PFSK-1 (cell line): ENCODE data around the gene GRB10.

Experiments used
- FOXP2 ChIP-seq: optimal IDR thresholded peaks from 2 replicates; pipeline ENCODE3; 2011; ENCODE audit warnings: borderline replicate concordance, control low read depth, inconsistent platforms; ENCODE audit not compliant: insufficient read depth; ENCODE audit errors: extremely low read length, extremely low read depth
- POLR2AphosphoS5 ChIP-seq: IDR thresholded peaks from 2 replicates; pipeline ENCODE4 v1.6.1; 2012; ENCODE audit warnings: low read depth, mild to moderate bottlenecking, control low read depth, low read length, moderate library complexity
- SIN3A ChIP-seq: IDR thresholded peaks from 2 replicates; pipeline ENCODE4 v1.6.1; 2012; ENCODE audit warnings: mild to moderate bottlenecking, low read length, moderate library complexity, borderline replicate concordance; ENCODE audit not compliant: insufficient read depth
- TAF1 ChIP-seq: IDR thresholded peaks from 2 replicates; pipeline ENCODE4 v1.6.1; 2012; ENCODE audit warnings: low read length, control low read depth, borderline replicate concordance; ENCODE audit not compliant: insufficient read depth
- TF ChIP-seq, protein P1 (sequence below), 2 experiments: IDR thresholded peaks; 2 replicates each; pipeline versions ENCODE4 v1.6.1 to v1.8.0; 2011 to 2012; ENCODE audit warnings: low read depth in 2 of 2, low read length in 2 of 2, control low read depth in 1 of 2, inconsistent platforms in 1 of 2, mild to moderate bottlenecking in 1 of 2, moderate library complexity in 1 of 2; ENCODE audit not compliant: insufficient read depth in 1 of 2

The GRB10 gene

DNA sequence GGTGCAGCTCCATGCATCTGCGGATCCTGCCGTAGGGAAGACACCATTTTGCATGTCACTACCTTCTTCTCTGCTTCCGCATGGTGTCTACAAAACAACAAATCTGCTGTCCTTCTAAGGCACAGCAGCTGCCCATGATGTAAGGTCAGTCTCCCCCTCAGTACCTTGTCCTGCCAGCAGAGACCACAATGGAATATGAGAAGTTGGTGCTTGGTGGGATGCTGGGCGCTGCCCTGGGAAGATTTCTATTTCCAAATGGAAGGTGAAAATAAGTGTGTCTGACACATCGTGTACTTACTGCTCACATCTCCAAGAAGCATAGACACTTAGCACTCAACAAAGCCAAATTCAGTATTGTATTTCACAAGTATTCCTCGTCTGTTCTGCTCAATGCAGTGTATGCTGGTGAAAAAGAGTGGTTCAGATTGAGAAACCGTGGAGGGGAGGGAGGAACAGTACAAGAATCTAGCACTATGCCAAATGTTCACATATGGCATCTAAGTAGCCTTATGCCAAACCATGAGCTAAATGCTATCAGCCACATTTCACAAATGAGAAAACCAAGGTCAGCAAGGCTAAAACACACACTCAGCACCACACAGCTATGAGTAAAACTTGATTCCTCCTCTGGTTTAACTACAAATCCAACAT lies 95.0 kb downstream of the GRB10 start:
- TF ChIP-seq TAF1 (no peak), FOXP2 (no peak), POLR2AphosphoS5 (no peak), SIN3A (no peak)
- TF ChIP-seq, protein P1, sequence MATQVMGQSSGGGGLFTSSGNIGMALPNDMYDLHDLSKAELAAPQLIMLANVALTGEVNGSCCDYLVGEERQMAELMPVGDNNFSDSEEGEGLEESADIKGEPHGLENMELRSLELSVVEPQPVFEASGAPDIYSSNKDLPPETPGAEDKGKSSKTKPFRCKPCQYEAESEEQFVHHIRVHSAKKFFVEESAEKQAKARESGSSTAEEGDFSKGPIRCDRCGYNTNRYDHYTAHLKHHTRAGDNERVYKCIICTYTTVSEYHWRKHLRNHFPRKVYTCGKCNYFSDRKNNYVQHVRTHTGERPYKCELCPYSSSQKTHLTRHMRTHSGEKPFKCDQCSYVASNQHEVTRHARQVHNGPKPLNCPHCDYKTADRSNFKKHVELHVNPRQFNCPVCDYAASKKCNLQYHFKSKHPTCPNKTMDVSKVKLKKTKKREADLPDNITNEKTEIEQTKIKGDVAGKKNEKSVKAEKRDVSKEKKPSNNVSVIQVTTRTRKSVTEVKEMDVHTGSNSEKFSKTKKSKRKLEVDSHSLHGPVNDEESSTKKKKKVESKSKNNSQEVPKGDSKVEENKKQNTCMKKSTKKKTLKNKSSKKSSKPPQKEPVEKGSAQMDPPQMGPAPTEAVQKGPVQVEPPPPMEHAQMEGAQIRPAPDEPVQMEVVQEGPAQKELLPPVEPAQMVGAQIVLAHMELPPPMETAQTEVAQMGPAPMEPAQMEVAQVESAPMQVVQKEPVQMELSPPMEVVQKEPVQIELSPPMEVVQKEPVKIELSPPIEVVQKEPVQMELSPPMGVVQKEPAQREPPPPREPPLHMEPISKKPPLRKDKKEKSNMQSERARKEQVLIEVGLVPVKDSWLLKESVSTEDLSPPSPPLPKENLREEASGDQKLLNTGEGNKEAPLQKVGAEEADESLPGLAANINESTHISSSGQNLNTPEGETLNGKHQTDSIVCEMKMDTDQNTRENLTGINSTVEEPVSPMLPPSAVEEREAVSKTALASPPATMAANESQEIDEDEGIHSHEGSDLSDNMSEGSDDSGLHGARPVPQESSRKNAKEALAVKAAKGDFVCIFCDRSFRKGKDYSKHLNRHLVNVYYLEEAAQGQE (IDR thresholded peaks at IDR 0.05; ENCODE audit: insufficient read depth in 1 of 2, low read depth in 2 of 2, low read length in 2 of 2): no peak

DNA sequence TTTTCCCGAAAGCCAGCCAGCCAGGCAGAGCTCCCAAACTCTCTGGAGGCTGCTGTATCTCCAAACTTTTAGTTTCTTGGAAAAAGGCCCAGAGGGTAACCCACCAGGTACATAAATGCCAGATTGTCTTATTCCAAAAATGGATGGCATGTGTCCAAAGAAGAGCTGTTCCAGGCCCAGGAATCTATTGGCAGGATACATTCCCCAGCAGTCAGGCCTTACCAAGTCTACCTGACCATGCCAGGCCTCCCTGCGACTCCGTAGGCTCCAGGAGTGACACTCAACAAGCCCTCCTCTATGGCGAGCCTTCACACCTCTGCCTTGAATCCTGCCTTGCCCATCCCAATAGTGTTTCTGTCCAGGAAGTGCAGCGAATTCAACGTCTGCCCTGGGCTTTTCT lies 95.6 kb downstream of the GRB10 start:
- TF ChIP-seq, protein P1 (IDR thresholded peaks at IDR 0.05; ENCODE audit: insufficient read depth in 1 of 2, low read depth in 2 of 2, low read length in 2 of 2): no peak
- TF ChIP-seq POLR2AphosphoS5 (no peak), FOXP2 (no peak), TAF1 (no peak)

DNA sequence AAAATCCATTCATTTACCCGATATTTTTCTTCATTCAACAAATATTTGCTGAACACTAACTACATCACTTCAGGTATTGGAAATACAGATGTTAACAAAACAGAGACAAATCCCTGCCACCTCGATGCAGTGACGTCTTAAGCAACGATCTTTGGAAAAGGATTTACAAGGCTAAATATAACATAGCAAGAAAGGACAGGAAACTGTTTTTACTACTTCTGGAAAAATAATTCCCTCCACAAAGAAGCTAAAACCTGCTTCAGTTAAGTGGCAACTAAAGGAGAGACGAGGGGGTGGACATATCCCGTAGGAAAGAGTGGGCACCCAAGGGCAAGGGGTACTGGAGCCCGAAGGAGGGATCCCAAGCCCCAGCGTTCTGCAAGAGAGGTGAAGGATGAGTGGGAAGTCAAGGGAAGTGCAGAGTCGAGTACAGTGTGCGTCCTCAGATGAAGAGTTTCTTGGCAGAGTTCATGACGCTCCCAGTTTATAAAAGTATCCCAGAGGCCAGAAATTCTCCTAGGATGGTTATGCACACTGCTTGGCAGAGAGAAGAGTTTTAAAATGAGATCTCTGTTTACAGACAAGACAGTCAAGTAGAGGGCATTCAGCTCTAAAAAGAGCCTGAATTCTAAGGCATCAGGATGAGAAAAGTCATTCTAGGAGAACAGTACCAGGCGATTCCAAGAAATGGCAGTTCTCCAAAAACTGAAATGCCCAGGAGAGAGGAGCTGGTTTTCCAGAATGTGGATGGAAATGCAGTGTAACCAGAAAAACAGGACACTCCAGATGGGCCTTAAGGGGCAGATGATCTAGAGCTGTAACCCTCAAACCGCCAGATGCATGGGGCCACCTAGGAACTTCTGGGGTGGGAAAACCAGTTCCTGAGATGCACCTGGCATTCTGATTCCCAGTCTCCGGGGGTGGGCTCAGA lies 97.3 kb downstream of the GRB10 start:
- TF ChIP-seq POLR2AphosphoS5 (no peak), FOXP2 (no peak), TAF1 (no peak), SIN3A (no peak)
- TF ChIP-seq, protein P1 (IDR thresholded peaks at IDR 0.05; ENCODE audit: insufficient read depth in 1 of 2, low read depth in 2 of 2, low read length in 2 of 2): no peak

DNA sequence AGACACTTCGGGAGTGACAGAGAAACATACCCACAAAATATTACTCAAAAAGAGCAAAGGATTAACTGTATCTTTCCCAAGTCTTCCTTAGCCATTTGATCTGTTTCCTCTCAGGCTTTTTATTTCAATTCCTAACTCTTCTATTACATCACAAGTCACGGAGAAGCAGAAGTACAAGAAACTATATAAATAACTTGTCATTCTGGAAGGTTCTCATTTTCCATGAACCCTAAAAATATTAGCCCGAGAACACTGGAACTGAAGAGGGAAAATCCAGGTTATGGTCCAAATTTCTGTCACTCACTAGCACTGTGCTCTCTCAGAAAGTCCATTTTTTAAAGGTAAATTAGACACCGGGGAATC lies 98.0 kb downstream of the GRB10 start:
- TF ChIP-seq, protein P1 (IDR thresholded peaks at IDR 0.05; ENCODE audit: insufficient read depth in 1 of 2, low read depth in 2 of 2, low read length in 2 of 2): no peak
- TF ChIP-seq FOXP2: no peak
- TF ChIP-seq POLR2AphosphoS5: no peak
- TF ChIP-seq TAF1: no peak
- no peak for TF ChIP-seq SIN3A
